ENCODE data around the gene TBX18. TPM values are rescaled to one million over a fixed set of nuclear protein-coding genes. Genes with fewer than 3 reads are reported as not detected.
A peak's percentile ranks its signal among the peaks of the same experiment; 100 is the strongest.

TBX18 gene
- total RNA-seq (2014; rRNA removed; shearing (Covaris generic)): under 0.01 TPM in 1 of 2 replicates, not detected in the other

GRCh38 chr6:84764332-84765049, at the start of gene TBX18:
TSS of gene TBX18 (minus strand) at chr6:84764598. CDS start at chr6:84764181, 417 bp downstream.
- H3K36me3 ChIP-seq (replicated peaks; ENCODE audit: control insufficient read depth, insufficient read depth, low read length): no peaks in the 10 kb centered on the region
- peaks cover 96% of the 10 kb centered on the region for H3K27me3 ChIP-seq (ENCODE audit: control insufficient read depth, insufficient read depth, low read length)
- peak within 1 kb of the TSS; percentile 43 for H3K4me3 ChIP-seq (ENCODE audit: insufficient read depth, low read depth, low read length)
- DNase-seq: peak; percentile 91

GRCh38 chr6:84811351-84811750, 47.0 kb upstream of the TBX18 start:
- H3K4me3 ChIP-seq (ENCODE audit: insufficient read depth, low read depth, low read length): no peak overlapping the region
- H3K36me3 ChIP-seq (replicated peaks; ENCODE audit: control insufficient read depth, insufficient read depth, low read length): no peaks in the 10 kb centered on the region
- no peaks in the 10 kb centered on the region for H3K27me3 ChIP-seq (ENCODE audit: control insufficient read depth, insufficient read depth, low read length)
- no peak for DNase-seq

- Histone ChIP-seq H3K4me3 (ENCODE audit: insufficient read depth, low read depth, low read length) (no peak overlapping the region), H3K27me3 (ENCODE audit: control insufficient read depth, insufficient read depth, low read length) (no peaks in the 10 kb centered on the region), H3K36me3 (replicated peaks; ENCODE audit: control insufficient read depth, insufficient read depth, low read length) (no peaks in the 10 kb centered on the region)
- no peak for DNase-seq
Observed at GRCh38 chr6:84809455-84809854, 45.1 kb upstream of the TBX18 start.

- no peak for DNase-seq
- H3K36me3 ChIP-seq (replicated peaks; ENCODE audit: control insufficient read depth, insufficient read depth, low read length): no peaks in the 10 kb centered on the region
- H3K4me3 ChIP-seq (ENCODE audit: insufficient read depth, low read depth, low read length): no peak overlapping the region
- no peaks in the 10 kb centered on the region for H3K27me3 ChIP-seq (ENCODE audit: control insufficient read depth, insufficient read depth, low read length)
Observed at GRCh38 chr6:84808491-84809061, 44.2 kb upstream of the TBX18 start.

- Histone ChIP-seq H3K4me3 (ENCODE audit: insufficient read depth, low read depth, low read length) (no peak overlapping the region), H3K36me3 (replicated peaks; ENCODE audit: control insufficient read depth, insufficient read depth, low read length) (no peaks in the 10 kb centered on the region), H3K27me3 (ENCODE audit: control insufficient read depth, insufficient read depth, low read length) (no peaks in the 10 kb centered on the region)
- no peak for DNase-seq
Observed at GRCh38 chr6:84805145-84805544, 40.7 kb upstream of the TBX18 start.

DNA sequence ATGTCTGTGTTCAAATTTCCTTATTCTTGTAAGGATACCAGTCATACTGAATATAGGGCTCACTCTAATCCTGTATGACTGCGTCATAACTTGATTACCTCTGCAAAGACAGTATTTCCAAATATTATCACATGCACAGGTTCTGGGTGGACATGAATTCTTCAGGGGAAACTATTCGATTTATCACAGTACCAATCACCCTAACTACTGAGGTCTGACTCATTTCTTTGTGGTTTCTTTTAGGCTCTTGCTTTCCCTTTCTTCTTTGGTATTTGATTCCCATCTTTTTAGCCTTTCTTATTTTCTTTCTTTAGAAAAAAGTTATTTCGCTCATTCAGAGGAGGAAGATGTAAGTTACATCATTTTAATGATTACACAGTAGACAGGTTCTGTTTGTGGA, 40.3 kb upstream of the TBX18 start:
- DNase-seq: no peak
- H3K4me3 ChIP-seq (ENCODE audit: insufficient read depth, low read depth, low read length): no peak overlapping the region
- H3K36me3 ChIP-seq (replicated peaks; ENCODE audit: control insufficient read depth, insufficient read depth, low read length): no peaks in the 10 kb centered on the region
- H3K27me3 ChIP-seq (ENCODE audit: control insufficient read depth, insufficient read depth, low read length): no peaks in the 10 kb centered on the region

- no peaks in the 10 kb centered on the region for H3K27me3 ChIP-seq (ENCODE audit: control insufficient read depth, insufficient read depth, low read length)
- no peak overlapping the region for H3K4me3 ChIP-seq (ENCODE audit: insufficient read depth, low read depth, low read length)
- no peak for DNase-seq
- no peaks in the 10 kb centered on the region for H3K36me3 ChIP-seq (replicated peaks; ENCODE audit: control insufficient read depth, insufficient read depth, low read length)
Observed at GRCh38 chr6:84801250-84801649, 36.9 kb upstream of the TBX18 start.

- no peak overlapping the region for H3K4me3 ChIP-seq (ENCODE audit: insufficient read depth, low read depth, low read length)
- no peaks in the 10 kb centered on the region for H3K27me3 ChIP-seq (ENCODE audit: control insufficient read depth, insufficient read depth, low read length)
- no peak for DNase-seq
- no peaks in the 10 kb centered on the region for H3K36me3 ChIP-seq (replicated peaks; ENCODE audit: control insufficient read depth, insufficient read depth, low read length)
Observed at GRCh38 chr6:84798257-84798656, 33.9 kb upstream of the TBX18 start.

DNA sequence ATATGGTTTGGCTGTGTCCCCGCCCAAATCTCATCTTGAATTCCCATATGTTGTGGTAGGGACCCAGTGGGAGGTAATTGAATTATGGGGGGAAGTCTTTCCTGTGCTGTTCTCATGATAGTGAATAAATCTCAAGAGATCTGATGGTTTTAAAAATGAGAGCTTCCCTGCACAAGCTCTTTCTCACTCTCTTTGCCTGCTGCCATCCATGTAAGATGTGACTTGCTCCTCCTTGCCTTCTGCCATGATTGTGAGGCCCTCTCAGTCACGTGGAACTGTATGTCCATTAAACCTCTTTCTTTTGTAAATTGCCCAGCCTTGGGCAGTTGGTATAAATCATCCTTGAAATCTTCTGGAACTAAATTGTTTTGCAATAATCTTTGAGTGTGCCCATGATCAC, 31.9 kb upstream of the TBX18 start:
- no peak for DNase-seq
- no peaks in the 10 kb centered on the region for H3K27me3 ChIP-seq (ENCODE audit: control insufficient read depth, insufficient read depth, low read length)
- no peaks in the 10 kb centered on the region for H3K36me3 ChIP-seq (replicated peaks; ENCODE audit: control insufficient read depth, insufficient read depth, low read length)
- H3K4me3 ChIP-seq (ENCODE audit: insufficient read depth, low read depth, low read length): no peak overlapping the region

- Histone ChIP-seq H3K4me3 (ENCODE audit: insufficient read depth, low read depth, low read length) (no peak overlapping the region), H3K27me3 (ENCODE audit: control insufficient read depth, insufficient read depth, low read length) (no peaks in the 10 kb centered on the region), H3K36me3 (replicated peaks; ENCODE audit: control insufficient read depth, insufficient read depth, low read length) (no peaks in the 10 kb centered on the region)
- DNase-seq: no peak
Observed at GRCh38 chr6:84791927-84792326, 27.5 kb upstream of the TBX18 start.

GRCh38 chr6:84791233-84791632, 26.8 kb upstream of the TBX18 start:
- no peaks in the 10 kb centered on the region for H3K36me3 ChIP-seq (replicated peaks; ENCODE audit: control insufficient read depth, insufficient read depth, low read length)
- H3K27me3 ChIP-seq (ENCODE audit: control insufficient read depth, insufficient read depth, low read length): no peaks in the 10 kb centered on the region
- H3K4me3 ChIP-seq (ENCODE audit: insufficient read depth, low read depth, low read length): no peak overlapping the region
- DNase-seq: no peak

DNA sequence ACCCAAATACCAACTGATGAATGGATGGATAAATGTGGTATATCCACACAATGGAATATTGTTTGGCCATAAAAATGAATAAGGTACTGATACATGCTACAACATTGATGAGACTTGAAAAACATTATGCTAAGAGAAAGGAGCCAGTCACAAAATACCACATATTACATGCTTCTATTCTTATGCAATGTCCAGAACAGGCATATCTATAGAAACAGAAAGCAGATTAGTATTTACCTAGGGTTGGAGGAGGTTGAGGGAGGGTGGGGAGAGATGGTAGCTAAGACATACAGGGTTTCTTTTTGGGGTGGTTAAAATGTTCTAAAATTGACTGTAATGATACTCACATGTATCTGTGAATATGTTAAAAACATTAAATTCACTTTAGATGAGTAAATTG, 24.8 kb upstream of the TBX18 start:
- no peak for DNase-seq
- H3K4me3 ChIP-seq (ENCODE audit: insufficient read depth, low read depth, low read length): no peak overlapping the region
- no peaks in the 10 kb centered on the region for H3K36me3 ChIP-seq (replicated peaks; ENCODE audit: control insufficient read depth, insufficient read depth, low read length)

GRCh38 chr6:84788689-84789088, 24.3 kb upstream of the TBX18 start:
- DNase-seq: no peak
- Histone ChIP-seq H3K27me3 (ENCODE audit: control insufficient read depth, insufficient read depth, low read length) (no peaks in the 10 kb centered on the region), H3K4me3 (ENCODE audit: insufficient read depth, low read depth, low read length) (no peak overlapping the region), H3K36me3 (replicated peaks; ENCODE audit: control insufficient read depth, insufficient read depth, low read length) (no peaks in the 10 kb centered on the region)

More for the DNA sequence above, 24.8 kb upstream of the TBX18 start:
- no peaks in the 10 kb centered on the region for H3K27me3 ChIP-seq (ENCODE audit: control insufficient read depth, insufficient read depth, low read length)

GRCh38 chr6:84785671-84786070, 21.3 kb upstream of the TBX18 start:
- H3K36me3 ChIP-seq (replicated peaks; ENCODE audit: control insufficient read depth, insufficient read depth, low read length): no peaks in the 10 kb centered on the region
- DNase-seq: no peak
- H3K4me3 ChIP-seq (ENCODE audit: insufficient read depth, low read depth, low read length): no peak overlapping the region
- H3K27me3 ChIP-seq (ENCODE audit: control insufficient read depth, insufficient read depth, low read length): no peaks in the 10 kb centered on the region; the same call in 1 of the 2 replicates

DNA sequence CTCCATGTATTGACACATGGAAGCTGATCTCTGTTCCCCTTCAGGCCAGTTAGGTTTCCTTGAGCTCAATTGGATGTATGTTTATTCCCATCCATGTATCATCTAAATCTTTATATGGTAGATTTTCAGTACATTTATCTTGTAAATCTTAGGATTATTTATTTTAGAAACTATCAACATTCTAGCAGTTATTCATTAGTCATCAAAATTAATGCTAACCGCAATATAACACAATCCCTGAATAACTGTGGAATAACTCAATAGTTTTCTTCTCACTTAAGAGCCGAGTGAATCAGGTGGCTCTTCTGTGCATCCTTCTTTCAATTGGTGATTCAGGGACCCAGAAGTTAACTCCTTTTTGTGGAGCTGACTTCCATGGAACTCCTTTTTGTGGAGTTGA, 15.5 kb upstream of the TBX18 start:
- peaks cover 26% of the 10 kb centered on the region for H3K27me3 ChIP-seq (ENCODE audit: control insufficient read depth, insufficient read depth, low read length)
- no peak for DNase-seq
- no peak overlapping the region for H3K4me3 ChIP-seq (ENCODE audit: insufficient read depth, low read depth, low read length)
- H3K36me3 ChIP-seq (replicated peaks; ENCODE audit: control insufficient read depth, insufficient read depth, low read length): no peaks in the 10 kb centered on the region

Data from H7 (cell line).